Mesenchymal stem cell (in vitro differentiated cells and primary cell): ENCODE results near the gene GPR3.
"Not testable (repeated sequence)": the region's sequence is repeated elsewhere in the genome, so short reads cannot be mapped to it uniquely, and the experiment has no call there.

Experiments
- DNase-seq: peaks from one replicate; pipeline ENCODE4 v3.0.0-alpha.2; 2013
- H2AFZ ChIP-seq: one replicate; pipeline ENCODE4 v1.6.1; 2013; ENCODE audit warnings: low read depth, mild to moderate bottlenecking, control low read depth, inconsistent platforms, low read length, moderate library complexity
- H2AK5ac ChIP-seq: 2 replicates; pipeline ENCODE4 v1.6.1; 2013; ENCODE audit warnings: low read length, moderate library complexity, mild to moderate bottlenecking, inconsistent platforms; ENCODE audit not compliant: severe bottlenecking
- H2BK120ac ChIP-seq: one replicate; pipeline ENCODE4 v1.6.1; 2013; ENCODE audit warnings: low read depth, mild to moderate bottlenecking, inconsistent platforms, low read length, moderate library complexity
- H2BK12ac ChIP-seq, 2 experiments: one replicate each; pipeline ENCODE4 v1.6.1; 2013; ENCODE audit warnings: inconsistent platforms in 2 of 2, low read length in 2 of 2, mild to moderate bottlenecking in 2 of 2, moderate library complexity in 2 of 2, control low read depth in 1 of 2
- H2BK15ac ChIP-seq: one replicate; pipeline ENCODE4 v1.6.1; 2013; ENCODE audit warnings: mild to moderate bottlenecking, low read depth, inconsistent platforms; ENCODE audit not compliant: poor library complexity, severe bottlenecking
- H2BK5ac ChIP-seq: 2 replicates; pipeline ENCODE4 v1.6.1; 2013; ENCODE audit warnings: low read depth, mild to moderate bottlenecking, low read length, control low read depth, inconsistent platforms; ENCODE audit not compliant: poor library complexity, severe bottlenecking
- H3K14ac ChIP-seq, 2 experiments: one replicate each; pipeline ENCODE4 v1.6.1; 2013; ENCODE audit warnings: inconsistent platforms in 2 of 2, low read length in 2 of 2, control low read depth in 1 of 2, mild to moderate bottlenecking in 1 of 2, moderate library complexity in 1 of 2
- H3K18ac ChIP-seq, 2 experiments: one replicate each; pipeline ENCODE4 v1.6.1; 2013; ENCODE audit warnings: inconsistent platforms in 2 of 2, low read length in 2 of 2, control low read depth in 1 of 2, low read depth in 1 of 2, mild to moderate bottlenecking in 1 of 2
- H3K23ac ChIP-seq, 2 experiments: one replicate each; pipeline ENCODE4 v1.6.1; 2013; ENCODE audit warnings: inconsistent platforms in 2 of 2, low read length in 2 of 2, mild to moderate bottlenecking in 2 of 2, moderate library complexity in 2 of 2, control low read depth in 1 of 2
- H3K27ac ChIP-seq: 2 replicates; pipeline ENCODE4 v1.5.1; 2013; ENCODE audit warnings: mild to moderate bottlenecking, moderate library complexity, low read length, control low read depth, inconsistent platforms; ENCODE audit not compliant: poor library complexity, severe bottlenecking
- H3K27me3 ChIP-seq, 2 experiments: 2 replicates each; pipeline versions ENCODE4 v1.6.1 to v1.7.0; 2013; ENCODE audit warnings: low read length in 2 of 2, mild to moderate bottlenecking in 2 of 2, moderate library complexity in 2 of 2, control low read depth in 1 of 2, inconsistent platforms in 1 of 2; ENCODE audit not compliant: control insufficient read depth in 1 of 2, insufficient read depth in 1 of 2
- H3K36me3 ChIP-seq, 2 experiments: 2 replicates each; pipeline versions ENCODE4 v1.6.1 to v1.7.0; 2013; ENCODE audit warnings: low read length in 2 of 2, control low read depth in 1 of 2, inconsistent platforms in 1 of 2, low read depth in 1 of 2, mild to moderate bottlenecking in 1 of 2; ENCODE audit not compliant: insufficient read depth in 2 of 2, control insufficient read depth in 1 of 2
- H3K4ac ChIP-seq, 2 experiments: one replicate each; pipeline ENCODE4 v1.6.1; 2013; ENCODE audit warnings: inconsistent platforms in 2 of 2, low read length in 2 of 2, mild to moderate bottlenecking in 2 of 2, moderate library complexity in 2 of 2, control low read depth in 1 of 2, low read depth in 1 of 2
- H3K4me1 ChIP-seq: 2 replicates; pipeline ENCODE4 v1.6.1; 2013; ENCODE audit warnings: low read depth, low read length, control low read depth; ENCODE audit not compliant: control insufficient read depth, insufficient read depth
- H3K4me2 ChIP-seq: 2 replicates; pipeline ENCODE4 v1.6.1; 2013; ENCODE audit warnings: low read length, mild to moderate bottlenecking, inconsistent platforms; ENCODE audit not compliant: poor library complexity, severe bottlenecking
- H3K4me3 ChIP-seq, 2 experiments: 2 replicates each; pipeline versions ENCODE4 v1.5.1 to v1.7.0; 2013; ENCODE audit warnings: low read length in 2 of 2, mild to moderate bottlenecking in 2 of 2, control low read depth in 1 of 2, low read depth in 1 of 2; ENCODE audit not compliant: insufficient read depth in 1 of 2
- H3K79me1 ChIP-seq: replicated peaks from 2 replicates; pipeline ENCODE4 v1.6.1; 2013; ENCODE audit warnings: mild to moderate bottlenecking, control low read depth, low read length, inconsistent platforms; ENCODE audit not compliant: poor library complexity, severe bottlenecking
- H3K9ac ChIP-seq: 2 replicates; pipeline ENCODE4 v1.7.0; 2013; ENCODE audit warnings: mild to moderate bottlenecking, low read length, moderate library complexity
- H3K9me3 ChIP-seq: 2 replicates; pipeline ENCODE4 v1.7.0; 2013; ENCODE audit warnings: mild to moderate bottlenecking, low read length; ENCODE audit not compliant: control insufficient read depth
- H4K8ac ChIP-seq: one replicate; pipeline ENCODE4 v1.6.1; 2013; ENCODE audit warnings: inconsistent platforms, mild to moderate bottlenecking, low read length, moderate library complexity
- H4K91ac ChIP-seq: one replicate; pipeline ENCODE4 v1.6.1; 2013; ENCODE audit warnings: mild to moderate bottlenecking, low read length, inconsistent platforms
- WGBS: methylation state at CpG from one replicate; pipeline ENCODE4 v1.1.7; 2013; ENCODE audit warnings: mixed read lengths; 5-methylcytosine and 5-hydroxymethylcytosine counted together

Gene GPR3

DNA sequence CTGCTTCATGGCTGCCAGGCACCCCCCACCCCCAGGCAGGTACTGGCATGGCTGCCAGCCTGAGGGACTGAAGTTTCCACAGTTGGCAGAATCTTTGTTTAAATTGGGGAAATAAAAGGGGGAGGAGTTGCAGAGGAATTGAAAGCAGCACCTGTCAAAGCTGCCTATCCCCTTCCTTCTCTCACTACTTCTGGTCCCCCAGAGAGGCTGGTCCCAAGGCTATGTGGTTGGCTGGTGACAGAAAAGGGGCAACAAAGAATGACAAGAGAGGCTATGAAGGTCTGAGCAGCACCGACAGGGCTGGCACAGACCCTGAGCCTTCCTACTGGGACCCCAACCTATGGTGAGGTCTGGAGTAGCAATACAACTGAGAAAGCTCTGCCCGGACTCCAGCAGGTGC lies 14.4 kb downstream of the GPR3 start:
- not testable (repeated sequence) for H3K14ac ChIP-seq, H3K27me3 ChIP-seq, DNase-seq, H3K4me2 ChIP-seq, H3K4me3 ChIP-seq, H2BK15ac ChIP-seq, H2AFZ ChIP-seq, H3K27ac ChIP-seq, H2BK12ac ChIP-seq, H3K18ac ChIP-seq, H4K91ac ChIP-seq, H3K9me3 ChIP-seq, H2BK5ac ChIP-seq, H3K4ac ChIP-seq, H3K23ac ChIP-seq, H3K9ac ChIP-seq, H2BK120ac ChIP-seq
- 97% methylated on average over 2 of the region's 2 CpGs for WGBS
- Histone ChIP-seq H3K36me3 (peaks cover 47 to 55% of the 10 kb centered on the region in 2 experiments), H2AK5ac (peak overlapping the region; percentile 41), H3K4me1 (peaks cover 31% of the 10 kb centered on the region), H3K79me1 (peaks cover 14% of the 10 kb centered on the region), H4K8ac (peak overlapping the region; percentile 21)

DNA sequence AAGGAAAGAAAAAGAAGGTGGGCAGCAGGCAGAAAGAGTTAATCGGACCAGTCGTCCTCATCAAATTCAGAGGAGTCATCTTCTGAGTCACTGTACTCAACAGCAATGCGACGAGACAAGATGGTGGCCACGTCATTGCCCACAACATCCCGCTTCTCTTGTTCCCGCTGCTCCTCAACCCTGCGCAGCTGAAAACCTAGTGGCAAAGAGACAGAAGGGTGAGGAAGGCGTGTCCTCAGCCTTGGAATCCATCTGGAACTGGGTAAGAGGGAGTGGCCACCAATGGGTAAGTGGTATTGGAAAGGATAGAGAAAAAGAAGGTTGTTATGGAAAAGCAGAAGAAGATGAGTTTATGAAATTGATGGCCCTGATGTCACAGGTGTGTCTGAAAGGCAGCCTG lies 15.7 kb downstream of the GPR3 start:
- Histone ChIP-seq H4K8ac (no peak overlapping the region), H2BK15ac (no peak overlapping the region), H4K91ac (no peak overlapping the region), H3K27me3 (no peaks in the 10 kb centered on the region), H3K36me3 (peaks cover 55 to 69% of the 10 kb centered on the region in 2 experiments), H3K14ac (no peak overlapping the region), H3K18ac (no peak overlapping the region), H3K4me2 (no peak overlapping the region), H3K27ac (no peak overlapping the region), H2AK5ac (no peak overlapping the region), H3K4ac (no peak overlapping the region), H2AFZ (no peak overlapping the region), H3K79me1 (peaks cover 20% of the 10 kb centered on the region), H2BK5ac (no peak overlapping the region), H3K23ac (no peak overlapping the region), H3K9ac (no peak overlapping the region), H2BK12ac (no peak overlapping the region), H3K9me3 (no peaks in the 10 kb centered on the region), H3K4me3 (no peak overlapping the region), H2BK120ac (no peak overlapping the region), H3K4me1 (peaks cover 22% of the 10 kb centered on the region)
- no peak for DNase-seq
- 96% methylated on average over 9 of the region's 9 CpGs for WGBS

DNA sequence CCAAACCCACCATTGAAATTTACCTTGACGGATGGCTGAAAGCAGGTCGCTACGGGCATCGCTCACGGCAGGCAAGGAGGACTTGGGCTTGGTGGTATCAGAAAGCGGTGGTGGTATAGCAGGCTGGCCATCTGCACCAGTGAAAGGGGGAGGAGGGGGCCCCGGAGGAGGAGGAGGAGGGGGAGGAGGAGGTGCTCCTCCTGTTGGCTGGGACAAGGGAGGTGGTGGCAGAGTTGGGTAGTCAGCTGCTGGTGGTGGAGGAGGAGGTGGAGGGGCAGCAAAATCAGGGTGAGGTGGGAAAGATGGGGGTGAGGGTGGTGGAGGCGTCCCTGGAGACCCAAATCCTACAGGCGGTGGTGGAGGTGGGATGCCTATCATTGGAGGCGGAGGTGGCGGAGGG lies 17.2 kb downstream of the GPR3 start:
- no peak overlapping the region for H2BK15ac ChIP-seq
- H2BK120ac ChIP-seq = no peak overlapping the region
- no peak overlapping the region for H2AFZ ChIP-seq
- H4K91ac ChIP-seq = no peak overlapping the region
- H2BK12ac ChIP-seq = no peak overlapping the region
- no peak overlapping the region for H3K4me3 ChIP-seq
- H3K27ac ChIP-seq = no peak overlapping the region
- H3K9me3 ChIP-seq = no peaks in the 10 kb centered on the region
- no peak overlapping the region for H3K4me2 ChIP-seq
- H3K18ac ChIP-seq = no peak overlapping the region
- no peak overlapping the region for H3K9ac ChIP-seq
- H3K23ac ChIP-seq = no peak overlapping the region
- H3K4me1 ChIP-seq = peaks cover 12% of the 10 kb centered on the region
- no peak overlapping the region for H2BK5ac ChIP-seq
- no peak overlapping the region for H3K14ac ChIP-seq
- no peaks in the 10 kb centered on the region for H3K27me3 ChIP-seq
- H3K4ac ChIP-seq = no peak overlapping the region
- H3K79me1 ChIP-seq = peaks cover 32% of the 10 kb centered on the region
- 94% methylated on average over 10 of the region's 11 CpGs for WGBS
- DNase-seq = no peak
- no peak overlapping the region for H4K8ac ChIP-seq
- H3K36me3 ChIP-seq = peaks cover 54 to 83% of the 10 kb centered on the region in 2 experiments
- H2AK5ac ChIP-seq = no peak overlapping the region

DNA sequence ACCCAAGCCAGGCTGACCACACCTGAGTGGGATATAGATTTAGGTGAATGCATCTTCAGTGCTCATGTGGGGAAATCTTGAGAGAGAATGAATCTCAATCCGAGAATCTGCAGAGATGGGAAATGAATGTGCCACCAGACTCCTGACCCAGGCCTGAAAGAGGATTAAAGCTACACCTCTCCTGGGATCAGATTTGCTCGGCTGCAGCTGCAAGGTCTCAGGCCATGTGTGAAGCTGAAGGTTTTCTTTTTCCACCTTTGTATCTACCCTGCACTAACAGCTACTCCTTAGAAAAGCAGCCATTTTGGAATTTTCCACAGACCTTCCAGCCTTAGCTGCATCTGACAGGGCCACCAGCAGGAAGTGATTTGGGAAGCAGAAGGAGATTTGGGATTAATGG lies 18.3 kb downstream of the GPR3 start:
- H3K14ac ChIP-seq = no peak overlapping the region
- no peak for DNase-seq
- no peak overlapping the region for H2AFZ ChIP-seq
- H2BK12ac ChIP-seq = no peak overlapping the region
- no peak overlapping the region for H3K4me3 ChIP-seq
- H4K91ac ChIP-seq = no peak overlapping the region
- H2BK120ac ChIP-seq = no peak overlapping the region
- H3K9me3 ChIP-seq = no peaks in the 10 kb centered on the region
- no peak overlapping the region for H4K8ac ChIP-seq
- WGBS = 100% methylated on average over 2 of the region's 2 CpGs
- H2AK5ac ChIP-seq = no peak overlapping the region
- H3K4ac ChIP-seq = no peak overlapping the region
- peaks cover 58 to 92% of the 10 kb centered on the region in 2 experiments for H3K36me3 ChIP-seq
- no peak overlapping the region for H3K18ac ChIP-seq
- no peak overlapping the region for H3K27ac ChIP-seq
- peaks cover 37% of the 10 kb centered on the region for H3K79me1 ChIP-seq
- H3K4me1 ChIP-seq = peaks cover 6% of the 10 kb centered on the region
- no peak overlapping the region for H3K9ac ChIP-seq
- no peak overlapping the region for H2BK5ac ChIP-seq
- H3K23ac ChIP-seq = no peak overlapping the region
- no peak overlapping the region for H3K4me2 ChIP-seq
- no peaks in the 10 kb centered on the region for H3K27me3 ChIP-seq
- H2BK15ac ChIP-seq = no peak overlapping the region
